PC-3 (cell line): ENCODE data around the gene CEP85L. TPM values are rescaled to one million over a fixed set of nuclear protein-coding genes. Genes with fewer than 3 reads are reported as not detected.

ENCODE experiments used
- ATAC-seq: fragments of 200-7000 bp; cut with Tn5 transposase; 2 replicates; pipeline ENCODE4 v1.9.1; 2020; ENCODE audit warnings: mild to moderate bottlenecking, moderate library complexity
- BruUV-seq: library from RNA; stranded (reverse); fragments of 400-500 nt; replicated peaks from 2 replicates; lab custom pipeline; 2021; lab: Mats Ljungman, UMichigan
- CTCF ChIA-PET: fragments of 300-600 bp; sonication (Branson Sonifier 250); formaldehyde crosslinking; loops from one replicate; lab custom pipeline; 2022; ENCODE audit warnings: antibody characterized with exemption; lab: Charles Lee
- POLR2A ChIA-PET: fragments of 300-600 bp; sonication (Branson Sonifier 250); formaldehyde crosslinking; loops from one replicate; lab custom pipeline; 2022; ENCODE audit warnings: antibody characterized with exemption; ENCODE audit not compliant: unreplicated experiment; lab: Charles Lee
- DNase-seq: peaks from one replicate; pipeline ENCODE4 v3.0.0-alpha.2; 2015
- H2AFZ ChIP-seq: fragments of 300-600 bp; sonication (generic); 2 replicates; pipeline ENCODE4 v1.6.0; 2016; ENCODE audit warnings: antibody characterized with exemption, low read length
- H3F3A ChIP-seq: fragments of 300-600 bp; sonication (generic); one replicate; pipeline ENCODE4 v1.6.0; 2017; ENCODE audit warnings: antibody characterized with exemption, low read length, control low read depth, mild to moderate bottlenecking; ENCODE audit not compliant: unreplicated experiment
- H3K27ac ChIP-seq: fragments of 300-600 bp; sonication (generic); 2 replicates; pipeline ENCODE4 v1.5.1; 2016; ENCODE audit warnings: mild to moderate bottlenecking, low read length
- H3K27me3 ChIP-seq: fragments of 300-600 bp; sonication (generic); 2 replicates; pipeline ENCODE4 v1.6.1; 2016; ENCODE audit warnings: low read length, mixed read lengths
- H3K36me3 ChIP-seq: fragments of 300-600 bp; sonication (generic); 2 replicates; pipeline ENCODE4 v1.6.1; 2016; ENCODE audit warnings: low read depth, mixed run types, low read length, mixed read lengths
- H3K4me1 ChIP-seq: fragments of 300-600 bp; sonication (generic); 2 replicates; pipeline ENCODE4 v1.5.1; 2016; ENCODE audit warnings: low read length; ENCODE audit not compliant: insufficient read depth
- H3K4me2 ChIP-seq: fragments of 300-600 bp; sonication (generic); 2 replicates; pipeline ENCODE4 v1.6.0; 2016; ENCODE audit warnings: low read length
- H3K4me3 ChIP-seq: fragments of 300-600 bp; sonication (generic); 2 replicates; pipeline ENCODE4 v1.5.1; 2016; ENCODE audit warnings: mild to moderate bottlenecking, low read length, mixed read lengths
- H3K79me2 ChIP-seq: fragments of 300-600 bp; sonication (generic); 2 replicates; pipeline ENCODE4 v1.6.1; 2017; ENCODE audit warnings: low read length, mixed read lengths
- H3K9ac ChIP-seq: fragments of 300-600 bp; sonication (generic); 2 replicates; pipeline ENCODE4 v1.6.0; 2016; ENCODE audit warnings: mild to moderate bottlenecking, low read length
- H3K9me2 ChIP-seq: fragments of 300-600 bp; sonication (generic); replicated peaks from 2 replicates; pipeline ENCODE4 v1.6.1; 2016; ENCODE audit warnings: mixed run types, low read length, mixed read lengths
- H3K9me3 ChIP-seq: fragments of 300-600 bp; sonication (generic); 2 replicates; pipeline ENCODE4 v1.6.1; 2016; ENCODE audit warnings: low read length, mixed read lengths
- H4K20me1 ChIP-seq: fragments of 300-600 bp; sonication (generic); 2 replicates; pipeline ENCODE4 v1.6.1; 2016; ENCODE audit warnings: low read length, mixed read lengths
- EZH2 ChIP-seq: fragments of 300-600 bp; sonication (generic); IDR thresholded peaks from one replicate; pipeline ENCODE4 v1.6.1; 2017; ENCODE audit warnings: antibody characterized with exemption, mild to moderate bottlenecking, low read length; ENCODE audit not compliant: unreplicated experiment
- EZH2phosphoT487 ChIP-seq: fragments of 300-600 bp; sonication (generic); IDR thresholded peaks from 2 replicates; pipeline ENCODE4 v1.6.1; 2018; ENCODE audit warnings: mild to moderate bottlenecking, antibody characterized with exemption, low read length, borderline replicate concordance
- intact Hi-C: fragments of 100-400 bp; cut with micrococcal nuclease; formaldehyde crosslinking; loops from 2 replicates; pipeline ENCODE4 v1.9.0; 2023
- total RNA-seq: library from RNA; depleted of rRNA; stranded (reverse); fragments of >200 nt; gene quantifications from 2 replicates; pipeline ENCODE4 v1.2.3, GENCODE V29; 2014
- TF ChIP-seq, protein P1 (sequence below): fragments of 300-600 bp; sonication (generic); conservative IDR thresholded peaks from 2 replicates; pipeline ENCODE4 v1.5.1; 2017; ENCODE audit warnings: antibody characterized with exemption, low read depth, mild to moderate bottlenecking, low read length

CEP85L gene
- total RNA-seq, 1 experiment from 2014 or later: 7.8 TPM

DNA sequence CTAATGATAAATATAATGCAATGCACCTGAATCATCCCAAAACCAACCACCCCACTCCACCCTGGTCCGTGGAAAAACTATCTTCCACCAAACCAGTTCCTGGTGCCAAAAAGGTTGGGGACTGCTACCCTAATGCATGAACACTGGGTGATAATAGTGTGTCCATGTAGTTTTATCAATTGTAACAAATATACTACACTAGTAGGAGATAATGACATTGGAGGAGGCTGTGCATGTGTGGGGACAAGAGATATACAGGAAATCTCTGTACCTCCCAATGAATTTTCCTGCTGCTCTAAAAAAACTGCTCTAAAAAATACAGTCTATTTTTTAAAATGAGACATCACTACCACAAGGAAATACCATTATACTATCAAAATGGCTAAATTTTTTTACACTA lies 20.5 kb downstream of the CEP85L start:
- no peaks in the 10 kb centered on the region for H3F3A ChIP-seq
- no peak overlapping the region for H3K9ac ChIP-seq
- no TSS peak for BruUV-seq
- intact Hi-C loops: no loop called here
- H3K9me3 ChIP-seq: no peaks in the 10 kb centered on the region
- H3K4me1 ChIP-seq: no peaks in the 10 kb centered on the region
- no peak overlapping the region for H3K4me3 ChIP-seq
- no peaks in the 10 kb centered on the region for H3K9me2 ChIP-seq
- H3K27me3 ChIP-seq: no peaks in the 10 kb centered on the region
- no peak overlapping the region for H3K4me2 ChIP-seq
- H3K36me3 ChIP-seq: no peaks in the 10 kb centered on the region
- no peaks in the 10 kb centered on the region for H4K20me1 ChIP-seq
- no peak overlapping the region for H2AFZ ChIP-seq
- ATAC-seq (no peak), DNase-seq (no peak)
- no peak overlapping the region for H3K27ac ChIP-seq
- CTCF ChIA-PET: no interaction called here
- TF ChIP-seq EZH2phosphoT487 (no peak), EZH2 (no peak)
- TF ChIP-seq, protein P1, sequence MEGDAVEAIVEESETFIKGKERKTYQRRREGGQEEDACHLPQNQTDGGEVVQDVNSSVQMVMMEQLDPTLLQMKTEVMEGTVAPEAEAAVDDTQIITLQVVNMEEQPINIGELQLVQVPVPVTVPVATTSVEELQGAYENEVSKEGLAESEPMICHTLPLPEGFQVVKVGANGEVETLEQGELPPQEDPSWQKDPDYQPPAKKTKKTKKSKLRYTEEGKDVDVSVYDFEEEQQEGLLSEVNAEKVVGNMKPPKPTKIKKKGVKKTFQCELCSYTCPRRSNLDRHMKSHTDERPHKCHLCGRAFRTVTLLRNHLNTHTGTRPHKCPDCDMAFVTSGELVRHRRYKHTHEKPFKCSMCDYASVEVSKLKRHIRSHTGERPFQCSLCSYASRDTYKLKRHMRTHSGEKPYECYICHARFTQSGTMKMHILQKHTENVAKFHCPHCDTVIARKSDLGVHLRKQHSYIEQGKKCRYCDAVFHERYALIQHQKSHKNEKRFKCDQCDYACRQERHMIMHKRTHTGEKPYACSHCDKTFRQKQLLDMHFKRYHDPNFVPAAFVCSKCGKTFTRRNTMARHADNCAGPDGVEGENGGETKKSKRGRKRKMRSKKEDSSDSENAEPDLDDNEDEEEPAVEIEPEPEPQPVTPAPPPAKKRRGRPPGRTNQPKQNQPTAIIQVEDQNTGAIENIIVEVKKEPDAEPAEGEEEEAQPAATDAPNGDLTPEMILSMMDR: no peak
- peaks cover 10% of the 10 kb centered on the region; the same call in 1 of the 2 replicates for H3K79me2 ChIP-seq
- POLR2A ChIA-PET: no interaction called here

DNA sequence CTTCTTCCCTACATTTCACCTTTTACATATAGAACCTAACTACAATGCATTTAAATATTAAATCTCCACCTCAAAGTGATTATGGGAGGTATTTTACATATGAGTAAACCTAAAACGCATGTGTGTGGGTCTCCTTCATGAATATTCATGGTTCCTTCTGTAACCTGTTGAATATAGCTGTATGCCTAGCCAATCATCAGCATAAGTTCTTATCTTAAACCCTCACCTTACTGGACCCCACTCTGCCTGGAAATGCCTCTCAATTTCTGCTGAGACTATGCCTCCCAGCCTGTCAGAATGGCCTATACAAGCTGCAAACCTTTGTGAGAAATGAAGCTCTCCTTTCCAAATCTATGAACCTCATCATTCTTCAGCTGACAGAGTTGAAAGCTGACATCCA lies 21.3 kb downstream of the CEP85L start:
- intact Hi-C loops: no loop called here
- Histone ChIP-seq H3K36me3 (no peaks in the 10 kb centered on the region), H3K79me2 (0 out of 2 replicates have a peak, but pooled peaks cover 3% of the 10 kb centered on the region), H4K20me1 (no peaks in the 10 kb centered on the region), H3K9me2 (no peaks in the 10 kb centered on the region), H3K4me2 (no peak overlapping the region), H3K27me3 (no peaks in the 10 kb centered on the region), H3K9ac (no peak overlapping the region), H3K4me1 (no peaks in the 10 kb centered on the region), H2AFZ (no peak overlapping the region), H3K9me3 (no peaks in the 10 kb centered on the region), H3K27ac (no peak overlapping the region), H3K4me3 (no peak overlapping the region), H3F3A (no peaks in the 10 kb centered on the region)
- CTCF ChIA-PET: no interaction called here
- ATAC-seq: no peak
- no peak for DNase-seq
- POLR2A ChIA-PET: no interaction called here
- no TSS peak for BruUV-seq
- no peak for TF ChIP-seq EZH2phosphoT487
- no peak for TF ChIP-seq EZH2

DNA sequence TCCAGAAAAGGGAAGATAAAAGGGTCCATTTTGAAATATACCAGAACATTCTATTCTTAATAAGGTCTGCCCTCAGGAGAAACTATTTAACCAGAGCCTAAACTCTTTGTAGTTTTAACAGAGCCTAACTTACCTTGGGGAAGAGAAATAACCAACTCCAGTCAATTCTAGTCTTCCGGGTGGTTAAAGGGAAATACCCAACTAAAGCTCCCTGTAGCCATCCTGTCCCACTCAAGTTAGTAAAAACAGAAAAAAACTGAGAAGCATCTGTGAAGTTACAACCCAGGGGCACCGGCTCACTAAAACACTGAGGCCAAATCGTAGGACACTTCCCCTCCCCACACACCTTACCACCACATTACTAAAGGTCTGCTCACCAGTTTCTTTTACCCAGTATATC lies 23.7 kb downstream of the CEP85L start:
- Histone ChIP-seq H3K79me2 (0 out of 2 replicates have a peak, but pooled peaks cover 3% of the 10 kb centered on the region), H3K4me2 (no peak overlapping the region), H3F3A (no peaks in the 10 kb centered on the region), H3K27ac (no peak overlapping the region), H3K36me3 (no peaks in the 10 kb centered on the region), H3K4me1 (no peaks in the 10 kb centered on the region), H3K4me3 (no peak overlapping the region), H3K9me3 (no peaks in the 10 kb centered on the region), H3K9me2 (no peaks in the 10 kb centered on the region), H3K27me3 (no peaks in the 10 kb centered on the region), H3K9ac (no peak overlapping the region), H2AFZ (no peak overlapping the region), H4K20me1 (no peaks in the 10 kb centered on the region)
- intact Hi-C loops: no loop called here
- ATAC-seq (no peak), DNase-seq (no peak)
- POLR2A ChIA-PET: no interaction called here
- BruUV-seq: no TSS peak
- TF ChIP-seq EZH2: no peak
- TF ChIP-seq EZH2phosphoT487: no peak
- TF ChIP-seq, protein P1: no peak
- CTCF ChIA-PET: no interaction called here
